OCI-LY3 (cell line): ENCODE results near the gene C4BPB.

ENCODE experiments used
- H2AFZ ChIP-seq: fragments of 200-600, 300-600 bp; shearing (Covaris generic); 2 replicates; pipeline ENCODE4 v1.6.0; 2014; ENCODE audit warnings: antibody characterized with exemption, low read depth, low read length
- H3K27ac ChIP-seq: fragments of 200-600, 300-600 bp; sonication (generic); 2 replicates; pipeline ENCODE4 v1.5.1; 2014; ENCODE audit warnings: mild to moderate bottlenecking, low read length, moderate library complexity, mixed read lengths
- H3K27me3 ChIP-seq: fragments of 200-600, 300-600 bp; sonication (generic); 2 replicates; pipeline ENCODE4 v1.6.1; 2014; ENCODE audit warnings: low read depth, low read length, mixed read lengths
- H3K36me3 ChIP-seq: fragments of 200-600, 300-600 bp; sonication (generic); replicated peaks from 2 replicates; pipeline ENCODE3; 2014; ENCODE audit warnings: low read depth, low read length, mixed read lengths
- H3K4me1 ChIP-seq: fragments of 300-600, 200-600 bp; sonication (generic); 2 replicates; pipeline ENCODE4 v1.6.1; 2014; ENCODE audit warnings: low read length, mixed read lengths
- H3K4me2 ChIP-seq: fragments of 200-600, 300-600 bp; sonication (generic); 2 replicates; pipeline ENCODE4 v1.6.1; 2014; ENCODE audit warnings: low read length, mixed read lengths
- H3K4me3 ChIP-seq: fragments of 300-600, 200-600 bp; sonication (generic); 2 replicates; pipeline ENCODE4 v1.5.1; 2014; ENCODE audit warnings: antibody characterized with exemption, mild to moderate bottlenecking, low read length, moderate library complexity
- H3K79me2 ChIP-seq: fragments of 300-600, 200-600 bp; shearing (Covaris generic); 2 replicates; pipeline ENCODE4 v1.6.1; 2014; ENCODE audit warnings: mild to moderate bottlenecking, low read length, mixed read lengths
- H3K9ac ChIP-seq: fragments of 300-600, 200-600 bp; shearing (Covaris generic); 2 replicates; pipeline ENCODE4 v1.6.0; 2014; ENCODE audit warnings: mild to moderate bottlenecking, low read length, moderate library complexity
- H3K9me3 ChIP-seq: fragments of 200-600, 300-600 bp; shearing (Covaris generic); 2 replicates; pipeline ENCODE4 v1.6.1; 2014; ENCODE audit warnings: low read length, mixed read lengths; ENCODE audit not compliant: insufficient read depth
- H4K20me1 ChIP-seq: fragments of 200-600, 300-600 bp; sonication (generic); 2 replicates; pipeline ENCODE4 v1.6.1; 2016; ENCODE audit warnings: low read length, mixed read lengths; ENCODE audit not compliant: insufficient read depth
- CTCF ChIP-seq: fragments of 200-600, 300-600 bp; sonication (generic); IDR thresholded peaks from 2 replicates; pipeline ENCODE4 v1.5.1; 2014; ENCODE audit warnings: antibody characterized with exemption, low read length, low read depth
- EZH2phosphoT487 ChIP-seq: fragments of 200-600 bp; shearing (Covaris generic); IDR thresholded peaks from 2 replicates; pipeline ENCODE4 v1.6.1; 2018; ENCODE audit warnings: antibody characterized with exemption, mixed run types, low read depth

C4BPB gene

GRCh38 chr1:207062058-207062457 lies 26.6 kb upstream of the C4BPB start:
- no peak overlapping the region for H3K9ac ChIP-seq
- no peaks in the 10 kb centered on the region for H3K4me1 ChIP-seq
- no peak overlapping the region for H3K4me2 ChIP-seq
- no peaks in the 10 kb centered on the region for H3K9me3 ChIP-seq
- H3K79me2 ChIP-seq: no peaks in the 10 kb centered on the region
- H2AFZ ChIP-seq: no peak overlapping the region
- no peaks in the 10 kb centered on the region for H4K20me1 ChIP-seq
- H3K4me3 ChIP-seq: no peak overlapping the region
- H3K27ac ChIP-seq: no peak overlapping the region
- no peak for TF ChIP-seq CTCF
- TF ChIP-seq EZH2phosphoT487: no peak
- H3K27me3 ChIP-seq: no peaks in the 10 kb centered on the region
- peaks cover 15% of the 10 kb centered on the region for H3K36me3 ChIP-seq

GRCh38 chr1:207063014-207063413 lies 25.6 kb upstream of the C4BPB start:
- H3K9me3 ChIP-seq: no peaks in the 10 kb centered on the region

GRCh38 chr1:207064561-207064960 lies 24.1 kb upstream of the C4BPB start:
- Histone ChIP-seq H3K27ac (no peak overlapping the region), H3K9me3 (no peaks in the 10 kb centered on the region), H3K4me1 (peaks cover 4% of the 10 kb centered on the region), H3K36me3 (peaks cover 19% of the 10 kb centered on the region), H3K79me2 (no peaks in the 10 kb centered on the region), H3K9ac (no peak overlapping the region), H3K27me3 (no peaks in the 10 kb centered on the region), H3K4me3 (no peak overlapping the region), H4K20me1 (no peaks in the 10 kb centered on the region), H3K4me2 (no peak overlapping the region), H2AFZ (no peak overlapping the region)
- TF ChIP-seq CTCF (no peak), EZH2phosphoT487 (no peak)

More at GRCh38 chr1:207063014-207063413, 25.6 kb upstream of the C4BPB start:
- no peak for TF ChIP-seq EZH2phosphoT487
- TF ChIP-seq CTCF: no peak
- Histone ChIP-seq H3K36me3 (peaks cover 13% of the 10 kb centered on the region), H3K9ac (no peak overlapping the region), H3K4me2 (no peak overlapping the region), H4K20me1 (no peaks in the 10 kb centered on the region), H3K4me1 (no peaks in the 10 kb centered on the region), H3K4me3 (no peak overlapping the region), H3K27ac (no peak overlapping the region), H2AFZ (no peak overlapping the region), H3K27me3 (no peaks in the 10 kb centered on the region), H3K79me2 (no peaks in the 10 kb centered on the region)

GRCh38 chr1:207067185-207067584 lies 21.5 kb upstream of the C4BPB start:
- no peaks in the 10 kb centered on the region for H3K27me3 ChIP-seq
- H2AFZ ChIP-seq: no peak overlapping the region
- no peak overlapping the region for H3K4me2 ChIP-seq
- no peak overlapping the region for H3K9ac ChIP-seq
- TF ChIP-seq CTCF: no peak
- TF ChIP-seq EZH2phosphoT487: no peak
- H3K4me1 ChIP-seq: peaks cover 14% of the 10 kb centered on the region
- peaks cover 31% of the 10 kb centered on the region for H3K36me3 ChIP-seq
- H3K27ac ChIP-seq: no peak overlapping the region
- H3K79me2 ChIP-seq: no peaks in the 10 kb centered on the region
- H3K9me3 ChIP-seq: no peaks in the 10 kb centered on the region
- H4K20me1 ChIP-seq: no peaks in the 10 kb centered on the region
- H3K4me3 ChIP-seq: no peak overlapping the region
